ENCODE results near the gene KRT17.
"Not testable (repeated sequence)": the region's sequence is repeated elsewhere in the genome, so short reads cannot be mapped to it uniquely, and the experiment has no call there.

Gene KRT17

DNA sequence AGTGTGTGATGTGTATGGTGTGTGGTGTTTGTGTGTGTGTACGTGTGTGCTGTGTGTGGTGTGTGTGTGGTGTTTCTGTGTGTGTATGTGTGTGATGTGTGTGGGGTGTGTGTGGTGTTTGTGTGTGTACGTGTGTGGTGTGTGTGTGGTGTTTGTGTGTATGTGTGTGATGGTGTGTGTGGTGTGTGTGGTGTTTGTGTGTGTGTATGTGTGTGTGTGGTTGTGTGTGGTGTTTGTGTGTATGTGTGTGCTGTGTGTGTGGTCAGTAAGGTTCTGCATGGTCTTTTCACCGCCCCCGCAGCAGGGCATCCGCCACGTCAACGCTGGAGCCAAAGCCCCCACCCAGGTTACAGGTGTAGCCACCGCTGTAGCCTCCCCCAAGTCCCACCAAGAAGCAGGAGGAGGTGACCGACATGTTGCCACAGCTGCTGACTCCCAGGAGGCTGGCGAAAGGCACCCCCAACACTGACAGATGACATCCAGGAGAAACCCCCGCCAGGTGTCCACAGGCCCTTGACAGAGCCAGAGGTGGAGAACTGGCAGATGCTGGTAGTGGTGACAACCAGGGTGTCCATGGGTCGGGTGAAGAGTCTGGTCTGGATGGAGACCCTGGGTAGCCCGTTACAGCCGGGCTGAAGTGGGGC is 9.3 kb upstream of the KRT17 start:
- DNase-seq (ENCODE audit: low spot score): no peak

- no peak for DNase-seq (ENCODE audit: low spot score)
Observed at GRCh38 chr17:41632482-41633105, 8.2 kb upstream of the KRT17 start.

- DNase-seq (ENCODE audit: low spot score): no peak
Observed at GRCh38 chr17:41631898-41632285, 7.5 kb upstream of the KRT17 start.

DNA sequence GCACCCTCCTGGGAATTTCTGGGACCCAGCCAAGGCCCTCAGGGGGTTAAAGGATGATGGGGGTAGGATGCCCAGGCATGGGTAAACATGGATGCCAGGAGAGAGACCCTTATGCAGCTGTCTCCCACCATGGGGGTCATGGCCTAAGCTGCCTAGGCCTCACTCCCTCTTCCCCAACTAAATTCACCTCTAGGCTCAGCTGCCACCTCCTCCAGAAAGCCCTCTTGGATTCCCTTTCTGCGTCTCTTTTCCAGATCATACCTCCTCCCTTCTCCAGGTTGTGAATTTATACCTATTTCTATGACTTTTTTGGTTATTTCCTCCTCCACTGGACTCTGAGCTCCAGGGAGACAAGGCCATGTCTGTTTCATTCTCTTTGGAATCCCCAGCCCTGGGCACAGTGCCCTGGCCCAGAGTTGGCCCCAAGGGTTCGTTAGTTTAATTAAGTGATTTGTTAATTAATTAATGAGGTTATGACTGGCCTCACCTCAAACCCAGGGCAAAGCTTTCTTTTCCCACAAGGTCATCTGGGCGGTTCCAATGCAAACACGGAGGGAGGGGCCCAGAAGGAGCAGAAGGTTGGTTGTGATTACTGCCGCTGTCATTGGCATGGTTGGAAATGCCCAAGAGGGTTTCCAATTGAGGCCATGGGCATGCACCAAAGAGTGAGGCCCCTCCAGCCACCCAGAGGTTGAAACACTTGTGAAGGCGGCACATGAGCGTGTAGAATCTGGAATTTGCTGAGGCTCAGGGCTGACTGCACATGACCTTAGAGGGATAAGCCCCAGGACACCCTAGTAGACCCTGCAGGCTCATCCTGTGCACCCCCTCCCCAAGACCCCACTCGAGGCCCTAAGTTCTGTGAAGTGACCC is 6.9 kb upstream of the KRT17 start:
- DNase-seq (ENCODE audit: low spot score): no peak

GRCh38 chr17:41629826-41630670 is 5.7 kb upstream of the KRT17 start:
- DNase-seq (ENCODE audit: low spot score): no peak

DNA sequence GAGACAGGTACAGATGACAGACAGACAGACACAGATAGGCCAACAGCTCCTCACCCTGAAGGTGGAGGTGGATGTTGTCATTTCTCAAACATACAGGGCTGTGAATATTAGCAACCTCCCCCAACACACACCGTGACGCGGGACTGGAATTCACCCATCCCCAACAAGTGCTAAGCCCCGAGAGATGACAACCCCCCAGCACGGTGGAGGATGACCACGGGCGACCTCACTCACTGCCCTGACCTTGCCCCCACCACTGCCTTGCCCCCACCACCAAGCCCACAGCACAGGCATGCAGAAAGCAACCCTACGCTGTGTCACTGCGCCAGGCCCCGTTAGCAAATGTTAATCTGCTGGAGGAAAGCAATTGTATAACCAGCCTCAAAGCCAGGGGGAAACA is 4.9 kb upstream of the KRT17 start:
- DNase-seq (ENCODE audit: low spot score): no peak

- DNase-seq (ENCODE audit: low spot score): not testable (repeated sequence)
Observed at GRCh38 chr17:41628621-41629255, 4.4 kb upstream of the KRT17 start.

DNA sequence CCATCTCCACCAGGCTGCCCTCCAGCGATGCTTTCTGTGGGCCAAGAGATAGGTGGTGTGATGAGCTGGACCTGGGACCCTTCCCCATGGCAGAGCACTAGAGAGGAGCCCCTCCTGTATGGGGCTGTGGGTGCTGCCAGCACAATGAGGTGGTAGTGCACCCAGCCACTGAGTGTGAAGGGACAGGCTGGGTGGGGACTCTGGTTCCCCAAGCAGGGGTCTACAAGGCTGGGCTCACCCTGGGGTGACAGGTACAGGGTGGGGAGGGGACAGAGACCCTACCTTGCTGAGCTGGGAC is 3.6 kb upstream of the KRT17 start:
- DNase-seq (ENCODE audit: low spot score): not testable (repeated sequence)

DNA sequence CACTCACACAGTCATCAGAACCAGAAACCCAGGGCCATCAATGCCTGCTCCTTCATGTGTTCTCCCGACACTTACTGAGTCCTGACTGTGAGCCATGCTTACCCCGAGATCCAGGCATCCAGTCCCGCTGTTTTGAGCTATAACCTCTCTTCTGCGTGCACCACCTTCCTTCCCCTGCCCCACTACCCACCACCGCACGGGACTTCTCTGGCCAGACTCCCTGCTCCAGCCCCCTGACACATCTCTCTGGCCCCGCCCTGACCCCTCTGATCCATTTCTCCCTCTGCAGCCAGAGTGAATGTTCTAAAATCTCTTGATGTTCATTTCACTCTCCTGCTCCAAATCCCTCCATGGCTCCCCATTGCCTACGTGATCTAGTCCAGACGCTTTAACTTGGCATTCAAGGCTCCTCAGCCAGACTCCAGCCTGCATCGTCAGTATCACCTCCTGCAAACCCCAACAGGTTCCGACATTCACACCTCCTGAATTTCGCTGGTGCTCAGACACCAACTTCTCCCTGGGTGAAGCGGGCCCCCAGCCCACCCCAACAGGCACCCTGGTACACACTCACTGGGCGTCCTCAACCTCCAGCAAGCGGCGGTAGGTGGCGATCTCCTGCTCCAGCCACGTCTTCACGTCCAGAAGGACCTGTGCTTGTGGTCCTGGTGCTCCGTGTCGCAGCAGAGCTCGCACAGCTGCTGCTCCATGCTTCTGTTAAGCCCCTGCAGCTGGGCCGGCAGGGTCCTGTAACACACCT is 3.1 kb upstream of the KRT17 start:
- DNase-seq (ENCODE audit: low spot score): no peak

DNA sequence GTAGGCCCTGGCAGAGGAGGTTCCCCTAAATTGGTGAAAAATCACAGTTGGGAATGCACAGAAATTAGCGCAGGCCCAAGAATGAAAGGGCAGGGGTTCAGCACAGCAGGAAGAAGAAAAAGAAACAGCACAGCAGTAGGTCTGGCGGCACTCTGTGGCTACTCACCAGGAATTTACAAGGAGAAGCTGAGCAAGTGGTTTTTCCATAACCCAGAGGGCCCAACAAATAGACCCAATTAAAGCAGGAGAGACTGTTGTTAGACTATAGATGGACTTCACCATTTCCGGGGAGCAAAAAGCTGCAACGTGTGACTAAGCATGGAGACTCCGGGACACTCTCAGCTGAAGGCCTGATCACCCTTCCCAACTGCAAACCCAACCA is 2.5 kb upstream of the KRT17 start:
- not testable (repeated sequence) for DNase-seq (ENCODE audit: low spot score)

GRCh38 chr17:41626028-41626913 is 1.9 kb upstream of the KRT17 start:
- DNase-seq (ENCODE audit: low spot score): not testable (repeated sequence)

- DNase-seq (ENCODE audit: low spot score): peak; percentile 49
Observed at GRCh38 chr17:41625602-41626001, 1.2 kb upstream of the KRT17 start.

GRCh38 chr17:41623184-41623861 is 1.1 kb downstream of the KRT17 start:
- not testable (repeated sequence) for DNase-seq (ENCODE audit: low spot score)

DNA sequence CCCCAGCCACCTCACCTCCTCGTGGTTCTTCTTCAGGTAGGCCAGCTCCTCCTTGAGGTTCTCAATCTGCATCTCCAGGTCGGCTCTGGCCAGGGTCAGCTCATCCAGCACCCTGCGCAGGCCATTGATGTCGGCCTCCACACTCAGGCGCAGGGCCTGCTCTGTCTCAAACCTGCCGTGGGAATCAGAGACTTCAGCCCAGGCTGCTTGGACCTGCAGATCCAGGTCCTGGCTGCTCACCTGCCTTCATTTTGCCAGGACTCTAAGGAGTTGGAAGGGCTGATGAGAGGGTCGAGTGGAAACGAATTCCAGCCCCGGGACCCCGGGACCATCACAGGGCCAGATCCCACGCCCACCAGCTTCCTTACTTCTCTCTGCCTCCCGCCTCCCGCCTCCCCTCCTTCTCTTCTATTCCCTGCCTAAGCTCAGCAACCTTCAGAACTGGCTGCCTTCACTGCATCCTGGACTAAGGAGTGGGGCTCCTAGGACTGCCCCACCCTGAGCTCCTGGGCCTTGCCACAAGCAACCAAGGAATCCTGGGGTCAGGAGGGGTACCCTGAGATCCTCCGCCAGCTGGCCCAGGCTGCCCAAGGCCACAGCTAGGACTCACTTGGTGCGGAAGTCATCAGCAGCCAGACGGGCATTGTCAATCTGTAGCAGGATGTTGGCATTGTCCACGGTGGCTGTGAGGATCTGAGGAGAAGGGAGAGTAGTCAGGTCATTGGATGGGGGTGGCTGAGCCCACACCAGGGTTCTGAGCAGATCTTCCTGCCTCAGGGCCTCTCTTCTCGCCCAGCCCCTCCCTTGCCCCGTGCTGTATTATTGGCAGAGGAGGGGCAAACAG is 1.8 kb downstream of the KRT17 start:
- DNase-seq (ENCODE audit: low spot score): not testable (repeated sequence)

DNA sequence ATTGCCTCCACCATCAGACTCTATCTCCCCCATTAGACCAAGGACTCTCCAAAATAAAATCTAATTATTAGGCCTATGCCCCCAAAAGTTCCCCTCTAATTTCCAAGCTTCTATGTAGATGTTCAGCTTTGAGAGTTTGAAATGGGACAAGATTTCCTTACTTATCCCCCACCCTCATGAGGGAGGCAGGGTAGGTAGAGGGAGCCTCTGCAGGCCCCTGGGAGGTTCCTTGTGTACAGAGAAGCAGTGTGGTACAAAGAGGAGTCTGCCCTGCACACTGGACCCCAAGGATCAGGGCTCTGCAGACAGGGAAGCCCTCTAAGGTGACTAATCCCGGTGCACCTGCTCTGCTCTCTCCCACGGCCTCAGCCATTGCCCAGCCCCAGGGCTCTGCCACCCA is 2.5 kb downstream of the KRT17 start:
- DNase-seq (ENCODE audit: low spot score): no peak

DNA sequence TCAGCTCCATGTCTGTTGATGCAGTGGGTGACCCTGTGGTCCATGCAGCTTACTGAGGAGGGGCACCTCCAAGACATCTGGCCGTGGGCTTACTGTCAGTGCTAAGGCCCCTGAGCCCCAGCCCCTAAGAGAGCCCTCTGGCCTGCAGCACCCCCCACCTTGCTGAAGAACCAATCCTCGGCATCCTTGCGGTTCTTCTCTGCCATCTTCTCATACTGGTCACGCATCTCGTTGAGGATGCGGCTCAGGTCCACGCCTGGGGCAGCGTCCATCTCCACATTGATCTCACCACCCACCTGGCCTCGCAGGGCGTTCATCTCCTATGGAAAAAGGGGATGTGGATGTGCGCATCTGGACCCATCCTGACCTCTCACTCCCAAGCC is 2.9 kb downstream of the KRT17 start:
- not testable (repeated sequence) for DNase-seq (ENCODE audit: low spot score)

GRCh38 chr17:41620583-41621434 is 3.6 kb downstream of the KRT17 start:
- DNase-seq (ENCODE audit: low spot score): no peak
